ENCODE data around the gene GALNT4. TPM values are rescaled to one million over a fixed set of nuclear protein-coding genes. Genes with fewer than 3 reads are reported as not detected.

Gene GALNT4
- total RNA-seq: 6.4 to 7.2 TPM (median 6.4 TPM) in 3 replicates

DNA sequence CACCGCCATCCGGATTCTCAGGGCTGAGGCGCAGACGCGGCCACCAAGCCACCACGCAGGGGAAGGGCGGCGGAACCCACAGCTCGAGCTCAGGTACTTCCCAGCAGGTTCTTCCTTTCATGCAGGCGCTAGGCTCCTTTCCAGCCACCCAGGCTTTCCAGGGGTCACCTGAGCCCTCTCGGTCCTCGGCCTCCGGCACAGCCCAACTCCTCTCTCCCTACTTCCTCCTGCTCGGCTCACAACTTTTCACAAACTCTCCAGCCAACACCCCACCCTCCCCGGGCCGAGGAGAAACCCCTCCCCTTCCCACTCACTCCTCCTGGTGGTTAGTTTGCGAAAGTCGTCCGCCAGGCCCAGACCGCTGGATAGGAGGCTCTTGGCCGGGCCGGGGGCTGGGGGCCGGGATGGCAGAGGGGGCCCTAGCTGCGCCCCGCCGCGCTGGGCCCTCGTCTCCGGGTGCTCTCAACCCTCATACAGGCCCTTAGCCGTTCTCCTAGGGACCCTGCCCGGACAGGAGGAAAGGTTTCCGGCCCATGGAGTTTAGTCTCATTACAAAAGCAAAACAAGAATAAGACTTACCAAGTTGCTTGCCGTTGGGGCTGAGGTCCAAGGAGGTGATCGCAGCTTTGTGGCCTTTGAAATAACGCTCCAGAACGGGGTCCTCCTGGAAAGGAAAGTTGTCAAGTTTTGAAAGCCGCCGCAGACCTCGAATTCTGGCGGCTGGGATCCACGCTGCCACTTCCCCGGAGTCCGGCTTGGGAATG is at the start of gene GALNT4:
TSS of gene GALNT4 (minus strand) at position 256 of the 764 bp plus-strand sequence. CDS start at position 9, 247 bp downstream.
- DNase-seq (ENCODE audit: low spot score in 2 of 2, unreplicated experiment in 2 of 2): peak; percentile 66 to 84
- Mint-ChIP-seq H3K27ac (peak within 1 kb of the TSS; percentile 90), H3K27me3 (ENCODE audit: low read depth) (no peaks in the 10 kb centered on the region), H3K4me3 (peak within 1 kb of the TSS; percentile 91), H3K36me3 (peaks cover 12% of the 10 kb centered on the region), H3K9me3 (no peaks in the 10 kb centered on the region), H3K4me1 (peaks cover 34% of the 10 kb centered on the region)
- TF ChIP-seq, protein P1, sequence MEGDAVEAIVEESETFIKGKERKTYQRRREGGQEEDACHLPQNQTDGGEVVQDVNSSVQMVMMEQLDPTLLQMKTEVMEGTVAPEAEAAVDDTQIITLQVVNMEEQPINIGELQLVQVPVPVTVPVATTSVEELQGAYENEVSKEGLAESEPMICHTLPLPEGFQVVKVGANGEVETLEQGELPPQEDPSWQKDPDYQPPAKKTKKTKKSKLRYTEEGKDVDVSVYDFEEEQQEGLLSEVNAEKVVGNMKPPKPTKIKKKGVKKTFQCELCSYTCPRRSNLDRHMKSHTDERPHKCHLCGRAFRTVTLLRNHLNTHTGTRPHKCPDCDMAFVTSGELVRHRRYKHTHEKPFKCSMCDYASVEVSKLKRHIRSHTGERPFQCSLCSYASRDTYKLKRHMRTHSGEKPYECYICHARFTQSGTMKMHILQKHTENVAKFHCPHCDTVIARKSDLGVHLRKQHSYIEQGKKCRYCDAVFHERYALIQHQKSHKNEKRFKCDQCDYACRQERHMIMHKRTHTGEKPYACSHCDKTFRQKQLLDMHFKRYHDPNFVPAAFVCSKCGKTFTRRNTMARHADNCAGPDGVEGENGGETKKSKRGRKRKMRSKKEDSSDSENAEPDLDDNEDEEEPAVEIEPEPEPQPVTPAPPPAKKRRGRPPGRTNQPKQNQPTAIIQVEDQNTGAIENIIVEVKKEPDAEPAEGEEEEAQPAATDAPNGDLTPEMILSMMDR (IDR thresholded peaks at IDR 0.05; ENCODE audit: unreplicated experiment): peak; percentile 85

DNA sequence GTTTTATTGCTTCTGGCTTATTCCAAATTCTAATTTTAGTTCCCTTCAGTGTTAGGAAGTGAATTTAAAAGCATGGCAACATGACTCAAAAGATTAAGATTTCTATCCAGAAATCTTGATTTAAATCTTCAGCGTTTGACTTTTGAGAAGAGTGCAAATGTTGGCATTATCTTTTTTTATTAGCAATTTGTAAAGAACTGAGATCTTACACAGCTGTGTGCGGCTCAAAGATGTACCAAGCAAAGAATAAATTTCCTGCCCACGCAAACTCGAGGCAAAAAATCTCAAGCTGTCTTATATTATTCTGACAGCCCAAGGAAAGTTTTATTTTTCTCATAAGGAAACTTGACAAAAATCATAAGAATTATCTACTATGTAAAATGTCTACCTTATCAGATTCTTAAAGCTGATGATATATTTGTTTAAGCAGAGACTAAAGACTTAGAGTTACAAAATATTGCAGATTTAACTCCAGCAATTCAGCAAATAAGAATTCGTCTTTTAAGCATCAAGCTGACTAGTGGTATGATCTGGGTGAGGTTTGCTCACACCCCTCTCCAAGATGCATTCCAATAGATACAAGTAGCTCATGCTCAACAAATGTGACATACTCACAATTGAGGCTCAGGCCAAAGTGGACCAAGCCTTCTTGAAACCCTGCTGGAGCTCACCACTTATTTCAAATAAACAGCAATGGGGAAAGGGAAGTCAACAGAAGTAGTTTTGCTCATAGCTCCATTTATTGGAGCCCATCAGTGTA is 48.6 kb upstream of the GALNT4 start:
- DNase-seq (ENCODE audit: low spot score in 2 of 2, unreplicated experiment in 2 of 2): no peak
- Mint-ChIP-seq H3K36me3 (no peaks in the 10 kb centered on the region), H3K9me3 (no peaks in the 10 kb centered on the region), H3K27ac (peak overlapping the region; percentile 16), H3K4me3 (no peak overlapping the region), H3K27me3 (ENCODE audit: low read depth) (no peaks in the 10 kb centered on the region), H3K4me1 (peaks cover 41% of the 10 kb centered on the region)
- TF ChIP-seq, protein P1 (IDR thresholded peaks at IDR 0.05; ENCODE audit: unreplicated experiment): no peak

DNA sequence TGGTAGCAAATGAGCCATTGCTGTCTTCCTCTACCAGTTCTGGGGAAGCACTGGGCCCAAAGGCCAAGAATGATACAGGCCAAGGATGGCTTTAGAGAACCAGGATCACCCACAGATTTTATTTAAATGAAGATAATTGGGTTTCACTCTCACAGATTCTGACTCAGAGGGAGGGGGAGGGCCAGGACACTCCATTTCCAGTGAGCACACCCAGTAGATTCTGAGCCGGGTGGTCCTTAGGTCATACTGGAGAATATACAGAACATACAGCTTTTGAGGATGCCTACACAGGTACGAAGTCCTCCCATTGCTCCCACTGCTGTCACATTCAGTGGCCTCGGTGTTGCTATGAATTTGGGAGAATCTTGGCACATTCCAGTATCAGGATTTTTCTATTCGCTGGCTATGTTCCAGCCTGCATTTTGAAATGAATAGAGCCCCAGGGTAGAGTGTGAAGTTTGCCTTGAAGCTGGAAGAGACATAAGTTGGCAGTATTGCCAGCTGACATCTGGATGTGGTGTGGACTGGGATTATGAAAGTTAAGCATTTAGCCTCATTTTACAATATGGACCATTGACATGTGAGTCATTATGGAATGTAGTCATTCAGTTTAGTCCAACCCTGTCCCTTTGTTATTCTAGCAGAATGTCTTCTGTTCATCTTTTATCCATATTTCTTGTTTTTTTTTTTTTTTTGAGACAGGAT is 47.0 kb upstream of the GALNT4 start:
- TF ChIP-seq, protein P1 (IDR thresholded peaks at IDR 0.05; ENCODE audit: unreplicated experiment): no peak
- Mint-ChIP-seq H3K27me3 (ENCODE audit: low read depth) (no peaks in the 10 kb centered on the region), H3K9me3 (no peaks in the 10 kb centered on the region), H3K4me1 (peaks cover 51% of the 10 kb centered on the region), H3K4me3 (no peak overlapping the region), H3K36me3 (no peaks in the 10 kb centered on the region), H3K27ac (no peak overlapping the region)
- DNase-seq (ENCODE audit: low spot score in 2 of 2, unreplicated experiment in 2 of 2): no peak

DNA sequence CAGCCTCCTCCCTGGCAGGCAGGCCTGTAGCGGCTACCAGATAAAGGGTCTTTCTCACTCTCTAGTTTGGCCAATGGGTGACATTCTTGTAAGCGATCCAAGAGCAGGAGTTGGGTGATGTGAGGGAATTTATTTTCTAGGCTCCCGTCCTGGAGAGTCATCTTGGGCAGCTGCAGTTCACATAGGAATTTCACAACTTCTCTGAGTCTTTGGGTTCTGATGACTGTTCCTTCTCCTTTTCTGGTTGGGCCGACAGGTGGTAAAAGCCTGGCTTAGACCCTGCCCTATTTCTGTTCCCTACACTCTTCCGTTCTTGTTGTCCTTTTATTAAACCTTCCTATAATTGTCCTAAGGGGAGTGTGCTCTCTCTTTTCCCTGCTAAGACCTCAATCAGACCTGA is 43.9 kb upstream of the GALNT4 start:
- no peaks in the 10 kb centered on the region for H3K36me3 Mint-ChIP-seq
- peaks cover 37% of the 10 kb centered on the region for H3K4me1 Mint-ChIP-seq
- no peak for DNase-seq (ENCODE audit: low spot score in 2 of 2, unreplicated experiment in 2 of 2)
- no peaks in the 10 kb centered on the region for H3K27me3 Mint-ChIP-seq (ENCODE audit: low read depth)
- H3K4me3 Mint-ChIP-seq: no peak overlapping the region
- TF ChIP-seq, protein P1 (IDR thresholded peaks at IDR 0.05; ENCODE audit: unreplicated experiment): no peak
- H3K27ac Mint-ChIP-seq: no peak overlapping the region
- H3K9me3 Mint-ChIP-seq: no peaks in the 10 kb centered on the region

DNA sequence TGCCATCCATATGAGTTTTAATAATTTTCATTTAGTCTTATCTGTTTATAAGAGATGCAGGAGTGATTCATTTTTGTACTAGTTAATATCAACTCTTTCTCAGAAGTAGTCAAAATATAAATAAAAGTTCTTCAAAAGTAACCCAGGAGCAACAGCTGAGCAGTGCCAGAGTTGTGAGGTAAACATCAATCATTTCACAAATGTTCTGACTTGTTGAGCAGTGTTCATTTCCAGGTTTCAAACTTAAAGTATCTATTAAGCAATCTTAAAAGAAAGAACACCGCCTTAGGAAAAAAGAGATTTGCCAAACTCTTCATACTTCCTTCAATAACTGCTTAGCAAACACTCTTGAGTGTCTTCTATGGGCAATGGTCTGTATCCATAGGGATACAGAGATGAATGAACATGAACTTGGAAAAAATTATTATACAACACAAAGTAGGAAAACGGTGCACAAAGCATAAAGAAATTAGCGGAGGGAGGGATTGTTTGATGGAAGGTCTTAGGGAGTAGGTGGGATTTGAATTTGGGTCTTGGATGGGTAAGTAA is 43.2 kb upstream of the GALNT4 start:
- Mint-ChIP-seq H3K27ac (no peak overlapping the region), H3K9me3 (no peaks in the 10 kb centered on the region), H3K4me1 (peaks cover 34% of the 10 kb centered on the region), H3K4me3 (no peak overlapping the region), H3K27me3 (ENCODE audit: low read depth) (no peaks in the 10 kb centered on the region), H3K36me3 (no peaks in the 10 kb centered on the region)
- DNase-seq (ENCODE audit: low spot score in 2 of 2, unreplicated experiment in 2 of 2): no peak
- TF ChIP-seq, protein P1 (IDR thresholded peaks at IDR 0.05; ENCODE audit: unreplicated experiment): no peak

All from mesothelial cell of epicardium (in vitro differentiated cells).